HG02943 (cell line): ENCODE measurements around the gene POLR3GL.
A peak's percentile ranks its signal among the peaks of the same experiment; 100 is the strongest.
"Not testable (repeated sequence)": the region's sequence is repeated elsewhere in the genome, so short reads cannot be mapped to it uniquely, and the experiment has no call there.

ENCODE experiments used
- ATAC-seq: cut with Tn5 transposase; IDR thresholded peaks from one replicate; pipeline ENCODE4 v1.9.1; 2021; ENCODE audit warnings: mild to moderate bottlenecking, low read depth, moderate library complexity; ENCODE audit not compliant: unreplicated experiment

POLR3GL gene

GRCh38 chr1:145964328-145965118 lies at the start of gene POLR3GL, which contains the start of gene ANKRD34A:
Gene POLR3GL (plus strand): TSS chr1:145964690. CDS start chr1:145974866, 10,176 bp downstream.
Gene ANKRD34A (minus strand): TSS chr1:145964575. CDS start chr1:145961759, 2,816 bp downstream.
- ATAC-seq: peak; percentile 87

GRCh38 chr1:145916745-145917144 lies 47.7 kb upstream of the POLR3GL start:
- ATAC-seq: no peak

GRCh38 chr1:145917595-145917994 lies 46.9 kb upstream of the POLR3GL start:
- no peak for ATAC-seq

GRCh38 chr1:145918144-145918991 lies 46.1 kb upstream of the POLR3GL start, which contains the start of gene PEX11B:
Gene PEX11B (minus strand): TSS chr1:145918717. CDS start chr1:145918688, 29 bp downstream.
- ATAC-seq: peak; percentile 85

GRCh38 chr1:145918992-145919939 lies 45.2 kb upstream of the POLR3GL start:
- peak; percentile 27 for ATAC-seq

GRCh38 chr1:145920297-145920696 lies 44.2 kb upstream of the POLR3GL start:
- not testable (repeated sequence) for ATAC-seq

GRCh38 chr1:145922266-145922665 lies 42.2 kb upstream of the POLR3GL start:
- ATAC-seq: no peak

- ATAC-seq: no peak
Measured at GRCh38 chr1:145926686-145927062, 37.8 kb upstream of the POLR3GL start.

- peak; percentile 95 for ATAC-seq
Measured at GRCh38 chr1:145927063-145927886, 37.2 kb upstream of the POLR3GL start, which contains the start of gene RBM8A. Gene RBM8A (minus strand): TSS chr1:145927484. CDS start chr1:145927426, 58 bp downstream.

GRCh38 chr1:145927916-145928643 lies 36.4 kb upstream of the POLR3GL start:
- no peak for ATAC-seq

- ATAC-seq: not testable (repeated sequence)
Measured at GRCh38 chr1:145932522-145933009, 31.9 kb upstream of the POLR3GL start.

- no peak for ATAC-seq
Measured at GRCh38 chr1:145935708-145936107, 28.8 kb upstream of the POLR3GL start.

- no peak for ATAC-seq
Measured at GRCh38 chr1:145936247-145936646, 28.2 kb upstream of the POLR3GL start.

- ATAC-seq: no peak
Measured at GRCh38 chr1:145937436-145937835, 27.1 kb upstream of the POLR3GL start.

- no peak for ATAC-seq
Measured at GRCh38 chr1:145942405-145942804, 22.1 kb upstream of the POLR3GL start.

GRCh38 chr1:145942871-145943270 lies 21.6 kb upstream of the POLR3GL start:
- ATAC-seq: no peak

- ATAC-seq: no peak
Measured at GRCh38 chr1:145944532-145944931, 20.0 kb upstream of the POLR3GL start.

GRCh38 chr1:145946477-145946986 lies 18.0 kb upstream of the POLR3GL start:
- no peak for ATAC-seq
